SHP77 (cell line): Measurements from ENCODE around the gene MAN1C1.

Experiments used
- DNase-seq, 2 experiments: peaks; one replicate each; lab custom pipeline; 2025; lab: John Stamatoyannopoulos, UW

The MAN1C1 gene

GRCh38 chr1:25817840-25818501 lies 201.4 kb downstream of the MAN1C1 start:
- no peak for DNase-seq

GRCh38 chr1:25818569-25818968 lies 202.0 kb downstream of the MAN1C1 start:
- no peak for DNase-seq

GRCh38 chr1:25819491-25820246 lies 203.1 kb downstream of the MAN1C1 start, which contains the start of gene MTFR1L:
TSS of gene MTFR1L (plus strand) at chr1:25819954. CDS start at chr1:25823105, 3,151 bp downstream.
- peak; percentile 70 to 82 for DNase-seq

GRCh38 chr1:25820247-25821111 lies 203.9 kb downstream of the MAN1C1 start:
- DNase-seq, result peak; percentile 14 to 74

GRCh38 chr1:25821112-25821476 lies 204.5 kb downstream of the MAN1C1 start:
- DNase-seq, result no peak

GRCh38 chr1:25821630-25822091 lies 205.1 kb downstream of the MAN1C1 start:
- DNase-seq, result no peak

GRCh38 chr1:25825605-25826004 lies 209.0 kb downstream of the MAN1C1 start:
- no peak for DNase-seq

- DNase-seq, result no peak
These were observed 210.0 kb downstream of the MAN1C1 start for GRCh38 chr1:25826571-25826970.

- DNase-seq, result no peak
These were observed 211.9 kb downstream of the MAN1C1 start for GRCh38 chr1:25828491-25828890.

- no peak for DNase-seq
These were observed 212.5 kb downstream of the MAN1C1 start for GRCh38 chr1:25829046-25829445.

- no peak for DNase-seq
These were observed 215.1 kb downstream of the MAN1C1 start for GRCh38 chr1:25831569-25832196.

- DNase-seq, result no peak
These were observed 215.9 kb downstream of the MAN1C1 start for GRCh38 chr1:25832336-25833037.

GRCh38 chr1:25833158-25833557 lies 216.6 kb downstream of the MAN1C1 start:
- DNase-seq, result no peak
